ENCODE results near the gene SRD5A2. TPM values are rescaled to one million over a fixed set of nuclear protein-coding genes. Genes with fewer than 3 reads are reported as not detected.

The SRD5A2 gene
- total and polyA plus RNA-seq, 2 of the 8 experiments (the other 6 are each of a cell fraction or from before 2014, with no cell fraction given): 0.02 TPM; not detected in 1

DNA sequence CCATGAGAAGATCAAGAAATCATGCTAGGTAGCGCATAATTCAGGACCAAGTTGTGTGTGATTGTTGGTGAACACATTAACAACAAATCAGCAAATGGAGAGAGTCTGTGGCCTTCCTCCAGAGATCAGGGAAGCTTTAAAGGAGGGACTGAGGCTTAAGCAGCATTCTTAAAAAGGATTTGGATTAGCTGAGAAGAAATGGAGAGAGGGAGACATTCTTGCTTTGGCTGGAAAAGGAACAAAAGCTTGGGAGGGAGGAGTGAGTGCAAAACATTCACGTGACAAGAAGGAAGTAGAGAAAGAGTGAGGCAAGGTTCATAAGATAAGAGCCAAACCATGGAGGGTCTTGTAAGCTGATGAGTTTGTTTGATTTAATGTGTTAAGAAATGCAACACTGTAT, 75.6 kb downstream of the SRD5A2 start (continued):
- TF ChIP-seq FOSL1 (IDR thresholded peaks at IDR 0.05; ENCODE audit: insufficient read depth, low read depth, low read length): no peak
- no peak for TF ChIP-seq GTF2F1 (IDR thresholded peaks at IDR 0.05; ENCODE audit: borderline replicate concordance, low read depth, low read length)
- no peak for TF ChIP-seq RNF2 (IDR thresholded peaks at IDR 0.05; ENCODE audit: borderline replicate concordance, low read depth, low read length, missing control alignments, poor library complexity, severe bottlenecking)
- TF ChIP-seq TCF12 (IDR thresholded peaks at IDR 0.05; ENCODE audit: low read depth, low read length): no peak
- TF ChIP-seq RAD21 (IDR thresholded peaks at IDR 0.05 in 1 of 2, conservative IDR thresholded peaks at IDR 0.05 in 1 of 2; ENCODE audit: low read depth in 2 of 2, low read length in 2 of 2): no peak
- TF ChIP-seq TAF7 (optimal IDR thresholded peaks at IDR 0.05; ENCODE audit: borderline replicate concordance, low read depth, low read length): no peak

All from H1 (cell line).